ENCODE results near the gene ESR2.

- TF ChIP-seq CTCF (IDR thresholded peaks at IDR 0.05; ENCODE audit: low read depth, low read length) (no peak), EZH2phosphoT487 (IDR thresholded peaks at IDR 0.05; ENCODE audit: low read depth) (no peak)
These were observed 61.2 kb downstream of the ESR2 start for GRCh38 chr14:64232944-64233343.

Measured in OCI-LY3 (cell line).